T-helper 2 cell treated with Interferon-gamma antibody and Interleukin-4, amounts not matched to agents 100 ng/mL and 5 ng/mL, for 36 hours (primary cell): ENCODE results near the gene AIF1. TPM values are rescaled to one million over a fixed set of nuclear protein-coding genes. Genes with fewer than 3 reads are reported as not detected.
"Not testable (repeated sequence)": the region's sequence is repeated elsewhere in the genome, so short reads cannot be mapped to it uniquely, and the experiment has no call there.

ENCODE experiments used
- intact Hi-C: fragments of 100-400 bp; cut with micrococcal nuclease; formaldehyde crosslinking; loops from one replicate; pipeline ENCODE4 v1.15.1; 2023
- total RNA-seq: library from RNA; stranded (reverse); gene quantifications from 2 replicates; pipeline ENCODE4 v1.2.3, GENCODE V29; 2022

Gene AIF1
- total RNA-seq, 1 donor from 2014 or later, result 67.9 TPM

DNA sequence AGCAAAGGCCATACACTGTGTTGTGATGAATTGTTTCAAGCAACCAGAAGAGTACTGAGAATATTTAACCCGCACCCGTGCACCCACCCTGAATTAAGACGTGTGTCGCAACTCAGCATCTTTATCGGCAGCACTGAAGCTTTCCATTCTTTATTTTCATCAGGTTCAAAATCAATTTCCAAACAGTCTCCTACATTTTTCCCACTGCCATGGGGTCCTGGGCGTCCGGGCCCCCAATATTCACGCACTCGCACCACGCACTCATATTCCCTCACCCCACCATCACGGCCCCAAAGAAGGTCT is 34.6 kb upstream of the AIF1 start:
- intact Hi-C loops, result loop anchor here (1.0 to 5.0 kb wide), 2 partner anchors 33 to 88 kb away; partner anchors contain the start of gene NFKBIL1

DNA sequence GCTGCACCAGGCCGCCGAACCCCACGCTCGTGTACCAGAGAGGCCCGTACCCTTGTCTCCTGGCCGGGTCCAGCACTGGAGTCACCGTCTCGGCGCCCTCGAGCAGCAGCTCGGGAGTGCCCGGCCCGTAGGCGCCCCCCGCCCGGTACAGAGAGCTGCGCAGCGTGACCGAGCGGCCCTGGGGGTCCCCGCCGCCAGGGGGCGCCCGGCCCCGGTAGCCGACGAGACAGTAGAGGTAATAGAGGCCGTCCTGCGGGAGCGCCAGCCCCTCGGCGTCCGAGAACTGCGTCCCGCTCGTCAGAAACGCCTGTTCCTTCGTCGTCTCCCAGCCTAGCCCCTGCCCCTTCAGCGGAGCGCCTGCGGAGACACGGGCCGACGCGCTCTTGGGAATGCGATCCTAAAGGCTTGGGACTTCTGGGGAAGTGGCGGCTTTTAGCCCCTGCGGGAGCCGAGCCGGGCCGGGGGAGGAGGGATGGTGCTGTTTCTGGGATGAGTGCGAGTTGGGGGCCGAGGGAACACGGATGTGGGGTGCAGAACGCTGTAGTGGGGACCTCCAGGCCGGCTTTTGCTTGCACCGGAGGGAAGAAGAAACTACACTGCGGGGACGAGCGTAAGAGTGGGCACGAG is 34.1 kb upstream of the AIF1 start:
- intact Hi-C loops, result loop anchor here (1.0 to 5.0 kb wide), 3 partner anchors 16 to 89 kb away; partner anchors contain the start of gene NFKBIL1

DNA sequence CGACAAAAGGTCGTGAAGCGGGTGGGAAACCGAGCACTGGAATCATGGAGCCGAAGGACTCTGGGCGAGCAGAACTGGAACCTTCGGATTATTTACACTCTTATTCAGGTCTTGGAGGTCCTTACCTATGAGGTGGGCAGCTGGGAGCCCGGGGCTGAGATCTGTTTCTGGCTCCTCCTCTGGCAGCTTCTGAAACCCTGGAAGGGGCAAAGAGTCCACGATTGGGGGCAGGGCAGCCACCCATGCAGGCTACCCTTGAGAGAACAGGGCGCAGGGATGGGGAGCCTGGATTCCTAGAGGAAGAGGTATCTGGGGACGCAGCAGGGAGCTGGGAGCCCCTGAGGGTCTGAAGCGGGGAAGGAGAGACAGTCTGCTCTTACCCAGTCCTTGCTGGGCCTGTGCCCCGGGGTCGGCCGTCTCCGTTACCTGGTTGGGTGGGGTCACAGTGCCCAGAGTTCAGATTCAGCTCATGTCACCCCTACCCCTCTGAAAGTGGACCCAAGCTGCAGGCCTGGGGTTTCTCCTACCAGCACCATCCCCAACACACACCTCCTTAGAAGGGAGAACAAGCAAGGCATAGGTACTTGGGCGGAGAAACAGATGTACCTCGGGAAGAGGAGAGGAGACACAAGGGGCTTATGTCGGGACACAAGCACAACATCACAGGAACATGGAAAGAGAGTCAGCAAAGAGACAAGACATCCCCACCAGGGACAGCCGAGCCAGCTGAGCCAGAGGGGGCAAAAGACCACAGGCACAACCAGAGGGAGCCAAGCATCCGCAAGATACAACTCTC is 33.4 kb upstream of the AIF1 start:
- intact Hi-C loops, result loop anchor here (1.0 to 5.0 kb wide), 3 partner anchors 13 to 89 kb away; no protein-coding TSS in a partner anchor

DNA sequence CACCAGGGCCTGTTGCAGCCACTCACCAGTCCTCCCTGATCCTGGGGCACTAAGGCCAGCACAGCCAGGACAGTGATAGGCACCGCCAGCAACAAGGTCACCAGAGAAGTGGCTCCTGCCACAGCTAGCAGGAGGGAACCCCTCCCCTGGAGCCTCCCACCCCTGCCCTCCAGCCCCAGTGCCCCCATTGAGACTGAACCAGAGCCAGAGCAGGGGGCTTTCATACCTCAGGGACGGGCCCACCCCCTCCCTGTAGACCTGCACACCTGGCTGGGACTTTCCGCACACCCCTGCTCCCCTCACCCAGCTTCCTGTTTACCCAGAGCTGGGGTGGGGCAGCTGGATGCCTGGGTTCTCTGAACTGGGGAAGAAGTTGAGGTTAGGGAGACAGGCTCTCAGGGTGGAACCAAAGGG is 32.8 kb upstream of the AIF1 start, which contains the start of gene LTB:
TSS of gene LTB (minus strand) at position 195 of the 414 bp plus-strand sequence. CDS start at position 188, 7 bp downstream.
- intact Hi-C loops, result loop anchor here (2.0 to 5.0 kb wide), 2 partner anchors 13 to 90 kb away; no protein-coding TSS in a partner anchor

DNA sequence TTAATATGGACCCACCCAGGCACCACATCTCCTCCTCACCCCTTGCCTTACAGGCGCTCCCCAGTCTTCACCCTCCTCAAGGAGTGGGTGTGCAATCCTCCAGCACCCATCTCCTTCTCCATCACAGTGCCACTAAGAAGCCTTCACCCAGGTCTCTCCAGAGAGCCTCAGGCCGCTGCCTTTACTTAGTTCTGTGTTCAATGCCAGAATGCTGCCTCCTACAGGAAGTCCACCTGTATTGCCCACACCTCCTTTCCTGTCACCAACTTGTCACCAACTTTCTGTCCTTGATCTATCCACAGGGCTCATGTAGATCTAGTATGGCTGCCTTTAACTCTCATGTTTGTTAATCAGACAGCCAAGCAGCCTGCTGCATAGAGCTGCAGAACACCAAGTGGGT is 29.5 kb upstream of the AIF1 start:
- intact Hi-C loops, result no loop called here

DNA sequence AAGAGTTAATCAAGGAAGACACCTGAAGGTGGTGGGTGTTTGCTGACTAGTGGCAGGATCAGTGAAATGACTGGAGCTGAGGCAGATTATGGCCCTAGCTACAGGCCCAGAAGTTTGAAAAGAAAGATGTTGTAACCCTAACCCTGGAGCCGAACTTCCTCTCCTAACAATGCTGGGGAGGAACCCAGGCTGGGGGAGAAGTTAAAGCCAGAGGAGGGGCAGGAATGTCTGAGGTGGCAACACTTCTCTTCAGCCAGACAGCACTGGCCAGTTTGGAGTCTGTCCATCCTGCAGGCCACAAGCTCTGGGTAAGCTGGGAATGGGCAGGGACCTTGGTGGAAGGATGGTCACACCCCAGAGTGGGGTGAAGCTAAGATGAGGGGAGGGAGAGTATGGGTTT is 29.0 kb upstream of the AIF1 start, which contains the start of gene LST1:
TSS of gene LST1 (plus strand) at position 270 of the 400 bp plus-strand sequence. CDS start 1,023 bp downstream, outside the sequence.
- intact Hi-C loops, result no loop called here

DNA sequence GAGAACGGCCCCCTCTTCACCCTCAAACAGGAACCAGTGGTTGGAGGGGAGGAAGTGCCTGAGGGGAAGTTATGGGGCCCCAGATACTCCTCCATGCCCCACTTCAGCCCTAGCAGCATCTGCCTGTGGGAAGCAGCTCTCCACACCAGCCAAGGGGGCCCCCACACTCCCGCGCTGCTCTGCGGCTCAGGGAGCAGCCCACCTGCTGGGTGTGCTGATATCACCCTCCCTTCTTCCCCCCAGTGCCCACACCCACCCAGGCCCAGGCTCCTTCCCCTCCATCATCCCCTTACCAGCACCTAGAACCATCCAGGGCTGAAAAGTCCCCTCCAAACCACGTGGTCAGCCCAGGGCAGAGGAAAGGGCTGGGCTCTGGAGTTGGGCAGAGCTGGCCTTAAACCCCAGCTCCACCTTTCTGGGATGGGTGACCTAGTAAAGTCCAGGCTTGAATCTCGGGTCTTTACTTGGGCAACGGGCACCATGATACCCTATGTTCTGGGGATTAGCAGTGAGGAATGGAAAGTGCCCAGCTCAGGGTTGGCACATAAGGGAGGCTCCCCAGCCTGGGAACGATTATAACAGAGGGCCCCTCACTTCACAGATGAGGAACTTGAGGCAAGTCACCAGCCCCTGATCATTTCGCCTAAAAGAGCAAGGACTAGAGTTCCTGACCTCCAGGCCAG is 28.3 kb upstream of the AIF1 start:
- intact Hi-C loops, result no loop called here

DNA sequence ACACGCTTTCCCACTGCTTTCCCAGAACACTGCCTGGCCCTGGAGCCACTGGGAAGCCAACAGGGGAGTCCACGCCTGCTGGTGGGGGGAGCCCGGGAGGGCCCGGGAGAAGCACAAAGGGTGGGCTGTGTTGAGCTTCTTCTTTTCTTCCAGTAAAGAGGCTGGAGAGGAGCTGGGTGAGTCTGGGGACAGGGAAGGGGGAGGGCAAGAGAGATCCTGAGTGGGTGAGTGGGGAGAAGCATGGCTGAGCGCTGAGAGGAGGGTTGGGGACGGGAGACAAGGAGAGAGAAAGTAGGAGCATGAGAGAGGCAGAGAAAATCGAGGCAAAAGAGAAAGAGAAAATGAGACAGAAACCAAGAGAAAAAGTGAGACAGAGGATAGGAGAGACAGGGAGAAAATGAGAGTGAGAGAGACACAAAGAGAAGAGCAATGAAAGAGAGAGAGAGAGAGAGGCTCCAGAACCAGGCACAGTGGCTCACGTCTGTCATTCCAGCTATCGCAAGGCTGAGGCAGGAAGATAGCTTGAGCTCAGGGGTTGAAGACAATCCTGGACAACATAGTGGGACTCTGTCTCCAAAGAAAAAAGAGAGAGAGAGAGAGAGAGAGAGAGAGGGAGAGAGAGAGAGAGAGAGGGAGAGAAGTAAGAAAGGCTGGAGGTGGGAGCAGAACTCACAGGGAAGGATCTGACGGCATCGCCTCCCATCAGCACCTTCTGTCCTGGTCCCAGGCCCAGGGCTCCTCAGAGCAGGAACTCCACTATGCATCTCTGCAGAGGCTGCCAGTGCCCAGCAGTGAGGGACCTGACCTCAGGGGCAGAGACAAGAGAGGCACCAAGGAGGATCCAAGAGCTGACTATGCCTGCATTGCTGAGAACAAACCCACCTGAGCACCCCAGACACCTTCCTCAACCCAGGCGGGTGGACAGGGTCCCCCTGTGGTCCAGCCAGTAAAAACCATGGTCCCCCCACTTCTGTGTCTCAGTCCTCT is 26.9 kb upstream of the AIF1 start:
- intact Hi-C loops, result no loop called here

DNA sequence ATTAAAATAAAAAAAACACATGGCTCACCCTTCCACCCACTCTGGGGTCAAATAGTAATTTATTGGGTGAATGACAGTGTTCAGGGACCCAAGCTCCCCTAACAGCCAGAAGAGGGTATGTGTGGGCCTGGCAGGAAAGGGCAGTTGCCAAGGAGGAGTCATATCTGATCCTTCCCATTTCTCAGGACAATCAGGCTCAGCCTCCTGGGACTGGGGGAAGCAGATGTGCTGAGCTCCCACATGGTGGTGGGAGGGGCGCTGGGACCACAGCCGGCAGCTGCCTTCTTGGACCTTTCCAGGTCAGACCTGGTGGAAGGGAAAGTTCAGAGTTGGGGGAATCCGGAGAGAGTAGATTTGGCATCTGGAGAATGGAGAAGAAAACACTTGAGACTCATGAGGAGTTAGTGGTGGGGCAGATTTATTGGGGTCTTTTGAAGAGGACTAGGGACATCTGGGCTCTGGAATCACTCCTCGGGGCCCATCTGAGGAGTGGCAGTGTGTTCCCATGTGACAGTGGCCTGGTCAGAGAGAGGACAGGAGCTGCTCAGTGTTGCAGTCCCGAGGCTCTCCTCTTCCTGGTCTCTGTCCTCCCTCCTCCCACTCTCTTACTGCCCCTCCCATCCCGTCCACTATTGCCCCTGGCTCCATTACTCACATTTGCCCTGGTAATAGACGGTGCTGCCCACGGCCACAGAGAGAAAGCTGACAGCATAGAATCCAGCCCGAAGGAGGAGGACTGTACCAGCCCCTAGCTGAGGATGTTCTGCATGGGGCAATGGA is 26.0 kb upstream of the AIF1 start:
- intact Hi-C loops, result no loop called here

DNA sequence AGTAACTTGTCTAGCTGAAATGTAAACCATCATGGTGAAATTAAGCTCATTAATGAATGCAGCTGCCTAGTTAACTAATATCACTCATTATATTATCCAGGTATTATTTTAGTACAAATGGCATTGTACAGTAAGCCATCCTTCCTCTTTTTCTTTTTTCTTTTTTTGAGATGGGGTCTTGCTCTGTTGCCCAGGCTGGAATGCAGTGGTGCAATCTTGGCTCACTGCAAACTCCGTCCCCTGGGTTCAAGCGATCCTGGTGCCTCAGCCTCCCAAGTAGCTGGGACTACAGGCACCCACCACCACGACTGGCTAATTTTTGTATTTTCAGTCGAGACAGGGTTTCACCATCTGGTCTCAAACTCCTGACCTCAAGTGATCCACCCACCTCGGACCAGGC is 24.3 kb upstream of the AIF1 start:
- intact Hi-C loops, result not testable (repeated sequence)

DNA sequence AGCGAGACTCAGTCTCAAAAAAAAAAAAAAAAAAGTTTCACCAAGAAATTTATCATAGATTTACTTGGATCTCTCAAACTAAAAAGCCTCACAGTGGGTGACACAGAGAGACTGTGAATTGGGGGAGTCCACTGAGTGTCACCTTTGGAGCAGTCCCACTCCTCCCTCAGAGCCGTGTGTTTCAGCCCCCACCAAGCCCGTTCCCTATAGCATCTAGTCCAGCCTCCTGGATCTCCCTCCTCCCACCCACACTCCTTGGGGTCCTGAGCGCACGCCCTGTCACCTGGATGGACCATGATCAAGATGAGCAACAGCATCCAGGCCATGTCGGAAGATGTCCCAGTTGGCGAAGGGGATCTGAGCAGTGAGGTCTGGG is 22.6 kb upstream of the AIF1 start:
- intact Hi-C loops, result no loop called here

DNA sequence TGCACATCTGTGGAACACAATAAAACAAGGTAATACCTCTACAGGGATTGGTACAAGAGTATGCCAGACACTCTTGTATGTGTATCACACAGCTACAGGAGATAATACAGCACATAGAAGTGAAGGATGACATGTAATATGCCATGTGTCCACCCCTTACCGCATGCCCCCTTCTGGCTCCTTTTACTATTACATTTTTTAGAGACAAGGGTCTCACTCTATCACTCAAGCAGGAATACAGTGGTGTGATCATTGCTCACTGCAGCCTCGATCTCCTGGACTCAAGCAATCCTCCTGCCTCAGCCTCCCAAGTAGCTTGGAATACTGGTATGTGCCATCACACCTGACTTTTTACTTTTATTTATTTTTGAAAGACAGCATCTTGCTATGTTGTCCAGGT is 18.0 kb upstream of the AIF1 start:
- intact Hi-C loops, result loop anchor here (1.0 kb wide), 2 partner anchors 16 to 103 kb away; no protein-coding TSS in a partner anchor

DNA sequence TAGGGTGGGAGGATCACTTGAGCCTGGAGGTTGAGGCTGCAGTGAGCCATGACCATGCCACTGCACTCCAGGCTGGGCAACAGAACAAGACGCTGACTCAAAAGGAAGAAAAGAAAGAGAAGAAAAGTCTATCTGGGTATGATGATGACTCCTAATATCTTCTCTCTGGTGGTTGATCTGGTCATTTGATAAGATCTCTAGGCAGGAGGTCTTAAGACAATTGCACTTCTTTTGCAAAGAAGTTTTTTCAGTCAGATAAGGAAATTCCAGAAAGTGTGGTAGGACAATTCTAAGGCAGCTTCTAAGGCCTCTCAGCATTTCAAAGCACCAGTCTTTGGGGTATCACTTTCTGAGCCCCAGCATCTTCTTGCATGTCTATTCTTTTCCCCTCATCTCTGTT is 7.7 kb upstream of the AIF1 start:
- intact Hi-C loops, result no loop called here

DNA sequence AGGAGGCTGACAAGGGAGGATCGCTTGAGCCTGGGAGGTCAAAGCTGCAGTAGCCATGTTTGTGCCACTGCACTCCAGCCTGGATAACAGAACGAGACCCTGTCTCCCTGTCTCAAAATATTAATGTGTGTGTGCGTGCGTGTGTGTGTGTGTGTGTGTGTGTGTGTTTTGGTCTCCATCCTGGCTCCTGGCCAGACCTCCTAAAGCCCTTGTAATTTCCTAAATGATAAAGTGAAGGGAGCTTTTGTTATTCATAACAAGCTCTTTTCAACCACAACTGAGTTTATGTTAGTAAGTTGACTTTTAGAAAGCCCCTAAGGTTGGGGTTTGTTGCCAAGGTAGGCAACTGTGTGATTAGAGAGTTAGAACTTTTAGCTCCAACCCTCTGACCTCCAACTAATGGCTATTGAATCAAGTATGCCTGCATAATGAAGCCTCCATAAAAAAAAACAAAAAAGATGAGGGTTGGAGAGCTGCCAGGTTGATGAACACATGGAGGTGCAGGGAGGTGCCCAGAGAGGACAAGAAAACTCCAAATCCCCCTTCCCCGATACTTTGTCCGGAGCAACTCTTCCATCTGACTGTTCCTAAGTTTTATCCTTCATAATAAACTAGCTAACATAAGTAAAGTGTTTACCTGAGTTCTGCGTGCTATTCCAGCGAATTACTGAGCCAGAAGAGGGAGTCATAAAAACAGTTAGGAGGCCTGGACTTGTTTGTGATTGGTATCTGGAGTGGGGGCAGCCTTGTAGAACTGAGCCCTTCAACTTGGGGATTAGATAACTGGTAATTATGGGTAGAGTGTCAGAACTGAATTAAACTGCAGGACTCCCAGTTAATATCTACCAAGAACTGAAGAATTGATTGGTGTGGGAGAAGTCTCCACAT is 5.3 kb upstream of the AIF1 start:
- intact Hi-C loops, result no loop called here

DNA sequence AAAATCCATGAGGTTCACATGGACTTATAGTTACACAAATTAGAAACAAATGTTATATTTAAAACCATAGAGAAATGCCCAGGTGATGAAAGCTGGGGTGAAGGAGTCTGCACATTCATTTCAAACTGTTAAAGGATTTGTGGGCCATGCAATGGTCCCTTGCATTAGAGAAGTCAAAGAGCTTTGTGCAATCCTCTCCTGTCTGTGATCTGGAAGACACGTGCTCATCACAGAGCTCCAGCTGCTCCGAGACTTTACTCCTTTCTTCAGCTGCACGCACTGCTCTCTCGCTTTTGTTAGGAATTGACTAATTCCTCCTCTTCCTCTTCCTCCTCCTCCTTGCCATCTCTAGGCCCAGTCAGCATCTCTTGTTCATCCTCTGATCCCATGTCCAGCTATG is 4.1 kb upstream of the AIF1 start:
- intact Hi-C loops, result no loop called here

DNA sequence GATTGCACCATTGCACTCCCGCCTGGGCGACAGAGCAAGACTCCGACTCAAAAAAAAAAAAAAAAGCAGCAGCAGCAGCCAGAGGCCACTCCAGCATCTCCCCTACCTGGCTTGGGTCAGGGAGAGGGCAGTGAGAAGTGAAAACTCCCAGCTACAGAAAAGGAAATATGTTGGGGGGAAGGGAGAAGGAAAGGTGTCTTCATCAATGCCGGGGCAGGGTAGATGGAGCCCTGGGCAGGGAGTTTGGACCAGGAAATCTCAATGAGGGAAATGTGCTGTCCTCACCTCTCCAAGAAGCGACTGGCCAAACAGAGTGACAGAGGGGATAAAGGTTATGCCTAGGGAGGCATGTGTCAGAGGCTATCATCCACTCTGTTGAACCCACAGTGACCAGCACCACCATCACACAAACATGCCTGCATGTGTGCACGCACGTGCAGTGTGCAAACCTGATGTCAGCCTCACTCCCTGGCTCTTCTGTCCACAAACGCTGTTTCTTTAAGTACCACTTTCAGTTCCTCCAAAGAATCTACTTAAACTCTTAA is 887 bp upstream of the AIF1 start:
- intact Hi-C loops, result no loop called here

DNA sequence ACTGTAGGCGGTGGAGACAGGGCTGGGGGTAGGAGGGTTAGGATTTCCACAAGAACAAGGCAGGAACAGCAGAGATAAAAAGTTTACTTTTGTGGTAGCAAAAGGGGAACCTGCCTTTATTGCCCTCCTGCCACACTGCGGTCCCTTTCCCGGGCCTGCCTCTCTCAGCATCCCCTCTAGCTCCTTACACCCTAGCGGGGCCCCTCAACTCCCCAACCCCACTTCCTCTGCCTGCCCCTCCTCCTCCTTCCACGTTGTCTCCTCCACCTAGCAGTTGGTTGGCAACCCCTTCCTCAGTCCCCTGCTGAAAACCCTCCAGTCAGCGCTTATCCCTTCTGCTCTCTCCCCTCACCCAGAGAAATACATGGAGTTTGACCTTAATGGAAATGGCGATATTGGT is 714 bp downstream of the AIF1 start:
- intact Hi-C loops, result no loop called here

DNA sequence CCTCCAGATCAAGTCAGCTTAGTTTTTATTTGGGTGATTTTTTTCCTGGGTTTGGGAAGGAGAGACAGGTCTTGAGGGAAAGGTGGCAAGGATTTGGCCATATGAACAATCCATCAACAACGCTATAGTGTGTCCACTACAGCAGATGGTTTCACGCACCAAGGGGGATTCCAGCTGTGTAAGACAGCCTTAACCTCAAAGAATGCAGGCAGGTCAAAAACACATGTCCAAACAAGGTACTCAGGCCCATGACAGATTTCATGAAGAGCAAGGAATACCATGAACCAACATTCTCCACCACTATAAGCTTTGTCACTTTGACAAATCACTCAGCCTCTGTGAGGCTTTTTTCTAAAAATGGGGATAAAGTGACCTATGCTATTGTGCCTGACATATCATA is 2.0 kb downstream of the AIF1 start:
- intact Hi-C loops, result no loop called here
